Mucosa of descending colon (tissue), 3 donors: ENCODE data around the gene IGDCC3. TPM values are rescaled to one million over a fixed set of nuclear protein-coding genes. Genes with fewer than 3 reads are reported as not detected.

Experiments used
- ATAC-seq: fragments of 200-7000 bp; cut with Tn5 transposase; one replicate; pipeline ENCODE4 v1.9.1; 2020; ENCODE audit warnings: mild to moderate bottlenecking, moderate library complexity
- DNase-seq, 3 donors: peaks; one replicate each; pipeline ENCODE4 v3.0.0-alpha.2; 2020
- H3K36me3 ChIP-seq: fragments of 200-600 bp; one replicate; pipeline ENCODE4 v1.8.0; 2021; ENCODE audit warnings: low read depth, mild to moderate bottlenecking
- H3K4me1 ChIP-seq: fragments of 200-600 bp; one replicate; pipeline ENCODE4 v1.8.0; 2021; ENCODE audit warnings: low read depth, mild to moderate bottlenecking
- H3K4me3 ChIP-seq: fragments of 200-600 bp; one replicate; pipeline ENCODE4 v1.8.0; 2021; ENCODE audit warnings: mild to moderate bottlenecking
- H3K9me3 ChIP-seq: fragments of 200-600 bp; one replicate; pipeline ENCODE4 v1.8.0; 2021; ENCODE audit warnings: mild to moderate bottlenecking
- intact Hi-C, 2 donors: fragments of 100-400 bp; cut with DNase I in 1 of 2; cut with micrococcal nuclease in 1 of 2; formaldehyde crosslinking; loops; one replicate each; pipeline versions ENCODE4 v1.11.0 to v1.11.1; 2022; cut with DNase I, micrococcal nuclease
- total RNA-seq, 3 donors: library from RNA; stranded (reverse); fragmentation: NEBNext Ultra II Directional in 2 of 3; extraction: Animal tissue kit (Norgen Biotek cat#: 25700) in 2 of 3; gene quantifications; one replicate each; pipeline versions ENCODE4 v1.2.1 to v1.2.4, GENCODE V29; 2021 to 2023
- TF ChIP-seq, protein P1 (sequence below): fragments of 200-600 bp; IDR thresholded peaks from one replicate; pipeline ENCODE4 v1.8.0; 2022; ENCODE audit warnings: antibody characterized with exemption, mild to moderate bottlenecking
- donor health status: DM: no; HTN: no; CAD: no; lungs with moderate emphysema.
- donor health status: DM: no; HTN: no; CAD: no.
- donor health status: DM: no; HTN: yes; CAD: no.

Gene IGDCC3
- total RNA-seq, 3 donors from 2014 or later = 0.51 TPM; not detected in 2

- intact Hi-C loops = no loop called here
- Histone ChIP-seq H3K9me3 (no peaks in the 10 kb centered on the region), H3K4me3 (no peak overlapping the region), H3K36me3 (peaks cover 5% of the 10 kb centered on the region), H3K4me1 (peaks cover 4% of the 10 kb centered on the region)
- TF ChIP-seq, protein P1, sequence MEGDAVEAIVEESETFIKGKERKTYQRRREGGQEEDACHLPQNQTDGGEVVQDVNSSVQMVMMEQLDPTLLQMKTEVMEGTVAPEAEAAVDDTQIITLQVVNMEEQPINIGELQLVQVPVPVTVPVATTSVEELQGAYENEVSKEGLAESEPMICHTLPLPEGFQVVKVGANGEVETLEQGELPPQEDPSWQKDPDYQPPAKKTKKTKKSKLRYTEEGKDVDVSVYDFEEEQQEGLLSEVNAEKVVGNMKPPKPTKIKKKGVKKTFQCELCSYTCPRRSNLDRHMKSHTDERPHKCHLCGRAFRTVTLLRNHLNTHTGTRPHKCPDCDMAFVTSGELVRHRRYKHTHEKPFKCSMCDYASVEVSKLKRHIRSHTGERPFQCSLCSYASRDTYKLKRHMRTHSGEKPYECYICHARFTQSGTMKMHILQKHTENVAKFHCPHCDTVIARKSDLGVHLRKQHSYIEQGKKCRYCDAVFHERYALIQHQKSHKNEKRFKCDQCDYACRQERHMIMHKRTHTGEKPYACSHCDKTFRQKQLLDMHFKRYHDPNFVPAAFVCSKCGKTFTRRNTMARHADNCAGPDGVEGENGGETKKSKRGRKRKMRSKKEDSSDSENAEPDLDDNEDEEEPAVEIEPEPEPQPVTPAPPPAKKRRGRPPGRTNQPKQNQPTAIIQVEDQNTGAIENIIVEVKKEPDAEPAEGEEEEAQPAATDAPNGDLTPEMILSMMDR = no peak
- ATAC-seq = no peak
- no peak for DNase-seq
Observed at GRCh38 chr15:65307978-65308377, 69.8 kb downstream of the IGDCC3 start.

GRCh38 chr15:65306551-65306950, 71.3 kb downstream of the IGDCC3 start:
- DNase-seq = no peak
- Histone ChIP-seq H3K4me1 (peaks cover 4% of the 10 kb centered on the region), H3K4me3 (no peak overlapping the region), H3K9me3 (no peaks in the 10 kb centered on the region), H3K36me3 (peaks cover 5% of the 10 kb centered on the region)
- TF ChIP-seq, protein P1 = no peak
- intact Hi-C loops = no loop called here
- ATAC-seq = no peak

- Histone ChIP-seq H3K36me3 (peaks cover 5% of the 10 kb centered on the region), H3K4me1 (peaks cover 4% of the 10 kb centered on the region), H3K4me3 (no peak overlapping the region), H3K9me3 (no peaks in the 10 kb centered on the region)
- intact Hi-C loops = no loop called here
- ATAC-seq = no peak
- no peak for DNase-seq
- TF ChIP-seq, protein P1 = no peak
Observed at GRCh38 chr15:65305776-65306175, 72.0 kb downstream of the IGDCC3 start.

GRCh38 chr15:65305150-65305758, 72.5 kb downstream of the IGDCC3 start:
- Histone ChIP-seq H3K4me1 (peaks cover 4% of the 10 kb centered on the region), H3K4me3 (no peak overlapping the region), H3K36me3 (peaks cover 5% of the 10 kb centered on the region), H3K9me3 (no peaks in the 10 kb centered on the region)
- TF ChIP-seq, protein P1 = no peak
- ATAC-seq = peak; percentile 9
- DNase-seq = no peak
- intact Hi-C loops = no loop called here

DNA sequence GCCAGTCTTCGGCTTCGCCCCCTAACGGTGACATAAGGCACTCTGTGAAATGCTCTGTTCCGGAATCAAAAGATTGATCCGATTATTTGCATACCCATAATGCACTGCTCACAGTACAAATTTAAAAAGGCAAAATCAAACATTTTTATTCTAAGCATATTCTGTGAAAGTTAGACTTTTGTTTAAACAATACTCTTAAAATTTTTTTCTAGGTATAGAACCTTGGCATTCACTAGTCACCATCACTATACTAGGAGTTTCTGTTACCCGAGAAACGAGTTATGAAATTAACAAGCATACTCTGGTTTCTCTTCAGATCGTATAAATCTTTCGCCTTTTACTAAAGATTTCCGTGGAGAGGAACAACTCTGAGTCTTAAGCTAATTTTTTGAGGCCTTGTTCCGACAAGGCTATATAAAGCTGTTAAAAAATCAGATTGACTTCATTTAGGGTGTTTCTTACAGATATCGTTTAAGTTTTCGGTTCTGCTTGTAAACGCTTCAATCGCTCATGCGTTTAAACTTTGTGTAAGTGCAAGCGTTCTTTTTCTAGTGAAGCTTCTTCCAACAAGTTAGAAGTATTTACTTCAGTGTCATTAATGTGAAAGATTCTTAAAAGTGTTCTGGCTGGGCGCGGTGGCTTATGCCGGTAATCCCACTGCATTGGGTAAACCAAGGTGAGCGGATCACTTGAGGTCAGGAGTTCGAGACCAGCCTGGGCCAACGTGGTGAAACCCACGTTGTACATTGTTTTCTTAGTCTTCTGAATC, 73.2 kb downstream of the IGDCC3 start, which contains the start of gene RNU5B-1:
Gene RNU5B-1, plus strand, starts transcription at position 297 of the 769 bp plus-strand sequence.
- peaks cover 5% of the 10 kb centered on the region for H3K36me3 ChIP-seq
- no peaks in the 10 kb centered on the region for H3K9me3 ChIP-seq
- H3K4me1 ChIP-seq = peaks cover 4% of the 10 kb centered on the region
- H3K4me3 ChIP-seq = peak within 1 kb of the TSS; percentile 14
- ATAC-seq (peak; percentile 93), DNase-seq (peak; percentile 72 to 81 (median 77))
- intact Hi-C loops = no loop called here
- TF ChIP-seq, protein P1 = peak; percentile 64
